H9 (cell line): ENCODE measurements around the gene TMEM161A. TPM values are rescaled to one million over a fixed set of nuclear protein-coding genes. Genes with fewer than 3 reads are reported as not detected.

Experiments
- DNase-seq: peaks from one replicate; pipeline ENCODE4 v3.0.0-alpha.2; 2017
- H2AFZ ChIP-seq: one replicate; pipeline ENCODE4 v1.6.1; 2013; ENCODE audit warnings: mild to moderate bottlenecking, low read length, control low read depth, moderate library complexity
- H2AK5ac ChIP-seq: 2 replicates; pipeline ENCODE4 v1.6.1; 2013; ENCODE audit warnings: low read length, control low read depth, mixed read lengths; ENCODE audit not compliant: insufficient read length
- H2BK120ac ChIP-seq: one replicate; pipeline ENCODE4 v1.6.1; 2013; ENCODE audit warnings: low read depth, mild to moderate bottlenecking, low read length, control low read depth, inconsistent platforms; ENCODE audit not compliant: poor library complexity, severe bottlenecking
- H2BK12ac ChIP-seq: 2 replicates; pipeline ENCODE4 v1.6.1; 2013; ENCODE audit warnings: low read length, control low read depth, mixed read lengths, low read depth; ENCODE audit not compliant: insufficient read length
- H2BK15ac ChIP-seq: 2 replicates; pipeline ENCODE4 v1.6.1; 2013; ENCODE audit warnings: low read depth, low read length, control low read depth
- H2BK20ac ChIP-seq: one replicate; pipeline ENCODE4 v1.6.1; 2013; ENCODE audit warnings: low read depth, mild to moderate bottlenecking, low read length, control low read depth, inconsistent platforms; ENCODE audit not compliant: poor library complexity, severe bottlenecking
- H2BK5ac ChIP-seq: 2 replicates; pipeline ENCODE4 v1.6.1; 2013; ENCODE audit warnings: low read length, control low read depth, mixed read lengths; ENCODE audit not compliant: insufficient read length
- H3K14ac ChIP-seq: 2 replicates; pipeline ENCODE4 v1.6.1; 2013; ENCODE audit warnings: low read length, control low read depth; ENCODE audit not compliant: insufficient read depth
- H3K18ac ChIP-seq: 2 replicates; pipeline ENCODE4 v1.6.1; 2013; ENCODE audit warnings: low read depth, mild to moderate bottlenecking, mixed read lengths, low read length, control low read depth; ENCODE audit not compliant: insufficient read length
- H3K23ac ChIP-seq: 2 replicates; pipeline ENCODE4 v1.6.1; 2013; ENCODE audit warnings: low read length, control low read depth, mixed read lengths, low read depth; ENCODE audit not compliant: insufficient read length
- H3K23me2 ChIP-seq: 2 replicates; pipeline ENCODE4 v1.6.1; 2013; ENCODE audit warnings: low read depth, mild to moderate bottlenecking, mixed read lengths, low read length, control low read depth; ENCODE audit not compliant: insufficient read length, poor library complexity, severe bottlenecking
- H3K27ac ChIP-seq: 2 replicates; pipeline ENCODE4 v1.5.1; 2013; ENCODE audit warnings: low read length, control low read depth, mixed read lengths, low read depth; ENCODE audit not compliant: insufficient read length
- H3K27me3 ChIP-seq: 2 replicates; pipeline ENCODE4 v1.6.1; 2013; ENCODE audit warnings: low read length, control low read depth, inconsistent platforms; ENCODE audit not compliant: insufficient read depth
- H3K4ac ChIP-seq: 2 replicates; pipeline ENCODE4 v1.6.1; 2013; ENCODE audit warnings: low read depth, mild to moderate bottlenecking, control low read depth, inconsistent platforms, low read length, moderate library complexity
- H3K4me1 ChIP-seq: 2 replicates; pipeline ENCODE4 v1.6.1; 2013; ENCODE audit warnings: low read length, control low read depth, inconsistent platforms; ENCODE audit not compliant: insufficient read depth
- H3K4me2 ChIP-seq: 2 replicates; pipeline ENCODE4 v1.6.1; 2013; ENCODE audit warnings: low read length, control low read depth, mixed read lengths; ENCODE audit not compliant: insufficient read length, insufficient read depth
- H3K56ac ChIP-seq: 2 replicates; pipeline ENCODE4 v1.6.1; 2013; ENCODE audit warnings: low read depth, mild to moderate bottlenecking, mixed read lengths, low read length, control low read depth; ENCODE audit not compliant: insufficient read length
- H3K79me1 ChIP-seq: 2 replicates; pipeline ENCODE4 v1.6.1; 2013; ENCODE audit warnings: low read depth, mild to moderate bottlenecking, moderate library complexity, low read length, control low read depth, inconsistent platforms; ENCODE audit not compliant: insufficient read depth, poor library complexity, severe bottlenecking
- H3K79me2 ChIP-seq: 2 replicates; pipeline ENCODE4 v1.6.1; 2013; ENCODE audit warnings: low read length, control low read depth, inconsistent platforms; ENCODE audit not compliant: insufficient read depth
- H3K9ac ChIP-seq: 2 replicates; pipeline ENCODE4 v1.6.1; 2013; ENCODE audit warnings: low read length, control low read depth, mixed read lengths; ENCODE audit not compliant: insufficient read length; ENCODE audit errors: extremely low read depth
- H3K9me3 ChIP-seq: one replicate; pipeline ENCODE4 v1.6.1; 2013; ENCODE audit warnings: low read depth, low read length, inconsistent platforms; ENCODE audit not compliant: control insufficient read depth
- H3T11ph ChIP-seq: one replicate; pipeline ENCODE4 v1.6.1; 2013; ENCODE audit warnings: mild to moderate bottlenecking, low read length, control low read depth, inconsistent platforms
- H4K20me1 ChIP-seq: one replicate; pipeline ENCODE4 v1.6.1; 2013; ENCODE audit not compliant: control insufficient read depth, insufficient read length, insufficient read depth
- H4K5ac ChIP-seq: 2 replicates; pipeline ENCODE4 v1.6.1; 2013; ENCODE audit warnings: low read depth, mild to moderate bottlenecking, mixed read lengths, low read length, control low read depth; ENCODE audit not compliant: insufficient read length
- H4K8ac ChIP-seq: replicated peaks from 2 replicates; pipeline ENCODE4 v1.6.1; 2013; ENCODE audit warnings: low read length, control low read depth, mixed read lengths, low read depth; ENCODE audit not compliant: insufficient read length
- H4K91ac ChIP-seq: 2 replicates; pipeline ENCODE4 v1.6.1; 2013; ENCODE audit warnings: low read depth, mild to moderate bottlenecking, moderate library complexity, mixed read lengths, low read length, control low read depth; ENCODE audit not compliant: insufficient read length
- H3K27ac Mint-ChIP-seq, 3 experiments: 2 replicates in 2 of 3; 3 replicates in 1 of 3; pipeline ENCODE4 v1.8.0; 2020 to 2021; ENCODE audit warnings: mixed read lengths in 3 of 3, mild to moderate bottlenecking in 1 of 3, moderate library complexity in 1 of 3
- H3K27me3 Mint-ChIP-seq: 2 replicates; pipeline ENCODE4 v1.8.0; 2021; ENCODE audit warnings: low read depth, mild to moderate bottlenecking, moderate library complexity, mixed read lengths
- H3K36me3 Mint-ChIP-seq, 3 experiments: 2 replicates in 2 of 3; 3 replicates in 1 of 3; pipeline ENCODE4 v1.8.0; 2020 to 2021; ENCODE audit warnings: low read depth in 3 of 3, mixed read lengths in 3 of 3; ENCODE audit not compliant: insufficient read depth in 1 of 3
- H3K4me1 Mint-ChIP-seq, 2 experiments: 2 replicates each; pipeline ENCODE4 v1.8.0; 2020; ENCODE audit warnings: mixed read lengths in 2 of 2
- H3K4me3 Mint-ChIP-seq, 2 experiments: 2 replicates in 1 of 2; 3 replicates in 1 of 2; pipeline ENCODE4 v1.8.0; 2020 to 2021; ENCODE audit warnings: mild to moderate bottlenecking in 2 of 2, mixed read lengths in 2 of 2, moderate library complexity in 1 of 2
- H3K9me3 Mint-ChIP-seq, 2 experiments: 2 replicates in 1 of 2; 3 replicates in 1 of 2; pipeline ENCODE4 v1.8.0; 2020; ENCODE audit warnings: mild to moderate bottlenecking in 2 of 2, mixed read lengths in 2 of 2, moderate library complexity in 1 of 2
- CTCF ChIP-seq: fragments of 200-600 bp; sonication (generic); conservative IDR thresholded peaks from 3 replicates; pipeline ENCODE4 v1.8.0; 2021; ENCODE audit warnings: antibody characterized with exemption, mild to moderate bottlenecking
- WGBS: extraction: QIAGEN DNeasy Blood & Tissue Kit; methylation state at CpG from one replicate; pipeline ENCODE4 v1.1.7; 2013; ENCODE audit warnings: missing lambda C conversion rate, low lambda C conversion rate, mixed read lengths; ENCODE audit not compliant: insufficient read length; ENCODE audit errors: extremely low coverage; 5-methylcytosine and 5-hydroxymethylcytosine counted together
- total RNA-seq: library from RNA; stranded (reverse); gene quantifications from 2 replicates; pipeline ENCODE4 v1.2.1, GENCODE V29; 2021

TMEM161A gene
- total RNA-seq, 1 experiment from 2014 or later, result 40.9 TPM

DNA sequence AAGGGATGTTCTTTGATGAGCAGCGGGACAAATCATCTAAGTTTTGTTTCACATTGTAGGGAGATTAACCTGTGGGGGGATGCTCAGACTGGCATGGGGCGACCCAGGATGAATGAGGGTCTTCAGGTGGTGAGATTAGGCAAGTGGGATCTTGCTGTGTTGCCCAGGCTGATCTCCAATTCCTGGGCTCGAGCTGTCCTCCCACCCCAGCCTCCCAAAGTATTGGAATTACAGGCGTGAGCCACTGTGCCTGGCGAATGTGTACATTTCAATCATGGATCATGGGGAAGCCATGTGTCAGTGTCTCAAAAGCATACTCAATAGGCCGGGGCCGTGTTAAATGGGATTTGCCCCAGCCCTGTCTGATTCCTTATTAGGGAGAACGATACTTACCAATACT, 66.4 kb downstream of the TMEM161A start:
- Histone ChIP-seq H2BK5ac (no peak overlapping the region), H4K20me1 (no peaks in the 10 kb centered on the region), H3K14ac (no peak overlapping the region), H2BK120ac (no peak overlapping the region), H3K79me2 (no peaks in the 10 kb centered on the region), H4K8ac (no peak overlapping the region), H3K4me2 (no peak overlapping the region), H3K23me2 (no peaks in the 10 kb centered on the region), H2BK12ac (no peak overlapping the region), H2AK5ac (no peak overlapping the region), H2BK15ac (no peak overlapping the region), H4K91ac (no peak overlapping the region), H3K27me3 (no peaks in the 10 kb centered on the region; the same call in 1 of the 2 replicates), H3K9ac (no peak overlapping the region), H3K56ac (no peak overlapping the region), H3K27ac (no peak overlapping the region), H3K79me1 (no peaks in the 10 kb centered on the region), H4K5ac (no peak overlapping the region), H3T11ph (no peak overlapping the region), H3K23ac (no peak overlapping the region), H3K4me1 (no peaks in the 10 kb centered on the region), H2AFZ (no peak overlapping the region), H2BK20ac (no peak overlapping the region), H3K9me3 (no peaks in the 10 kb centered on the region), H3K4ac (no peak overlapping the region), H3K18ac (no peak overlapping the region)
- no peak overlapping the region for H3K4me3 Mint-ChIP-seq
- H3K27ac Mint-ChIP-seq, result no peak overlapping the region
- peaks cover 87% of the 10 kb centered on the region for H3K27me3 Mint-ChIP-seq
- H3K4me1 Mint-ChIP-seq, result no peaks in the 10 kb centered on the region
- no peak for DNase-seq
- no peak for TF ChIP-seq CTCF
- no peaks in the 10 kb centered on the region for H3K9me3 Mint-ChIP-seq
- no peaks in the 10 kb centered on the region for H3K36me3 Mint-ChIP-seq
- no CpG with 5 or more reads among the region's 8 CpGs for WGBS

Other genes with a start within 250 kb of the TMEM161A start
- 19.3 and 20.3 TPM in 2 replicates for gene CERS1, start 242.3 kb downstream of the TMEM161A start, total RNA-seq
- 185 and 198 TPM in 2 replicates for gene COPE, start 219.1 kb downstream of the TMEM161A start, total RNA-seq
- gene DDX49, start 218.8 kb downstream of the TMEM161A start, total RNA-seq, result 52.3 and 52.4 TPM in 2 replicates
- 19.6 and 20.2 TPM in 2 replicates for gene HOMER3, start 197.3 kb downstream of the TMEM161A start, total RNA-seq
- gene SUGP2, start 105.0 kb downstream of the TMEM161A start, total RNA-seq, result 95.2 and 102 TPM in 2 replicates
- gene ARMC6, start 104.9 kb downstream of the TMEM161A start, total RNA-seq, result 66.5 and 69.0 TPM in 2 replicates
- 3.6 and 3.7 TPM in 2 replicates for gene SLC25A42, start 74.5 kb downstream of the TMEM161A start, total RNA-seq
- gene MEF2B, start 31.8 kb upstream of the TMEM161A start, total RNA-seq, result 1.3 TPM in 2 replicates
- gene BORCS8, start 53.7 kb upstream of the TMEM161A start, total RNA-seq, result 20.4 and 21.7 TPM in 2 replicates
- gene RFXANK, start 53.8 kb upstream of the TMEM161A start, total RNA-seq, result 78.9 and 81.8 TPM in 2 replicates
- gene NR2C2AP, start 64.9 kb upstream of the TMEM161A start, total RNA-seq, result 30.7 and 31.7 TPM in 2 replicates
- 1.5 and 1.6 TPM in 2 replicates for gene NCAN, start 73.5 kb upstream of the TMEM161A start, total RNA-seq
- 3.2 and 3.5 TPM in 2 replicates for gene TM6SF2, start 134.8 kb upstream of the TMEM161A start, total RNA-seq
- 99.7 and 103 TPM in 2 replicates for gene SUGP1, start 182.0 kb upstream of the TMEM161A start, total RNA-seq
- gene MAU2, start 182.4 kb upstream of the TMEM161A start, total RNA-seq, result 48.4 and 55.3 TPM in 2 replicates